ENCODE data around the gene HNRNPD. TPM values are rescaled to one million over a fixed set of nuclear protein-coding genes. Genes with fewer than 3 reads are reported as not detected.

The HNRNPD gene
- total and polyA plus RNA-seq, 2 of the 13 experiments (the other 11 are each of a cell fraction or from before 2014, with no cell fraction given) = 64.0 to 69.7 TPM

DNA sequence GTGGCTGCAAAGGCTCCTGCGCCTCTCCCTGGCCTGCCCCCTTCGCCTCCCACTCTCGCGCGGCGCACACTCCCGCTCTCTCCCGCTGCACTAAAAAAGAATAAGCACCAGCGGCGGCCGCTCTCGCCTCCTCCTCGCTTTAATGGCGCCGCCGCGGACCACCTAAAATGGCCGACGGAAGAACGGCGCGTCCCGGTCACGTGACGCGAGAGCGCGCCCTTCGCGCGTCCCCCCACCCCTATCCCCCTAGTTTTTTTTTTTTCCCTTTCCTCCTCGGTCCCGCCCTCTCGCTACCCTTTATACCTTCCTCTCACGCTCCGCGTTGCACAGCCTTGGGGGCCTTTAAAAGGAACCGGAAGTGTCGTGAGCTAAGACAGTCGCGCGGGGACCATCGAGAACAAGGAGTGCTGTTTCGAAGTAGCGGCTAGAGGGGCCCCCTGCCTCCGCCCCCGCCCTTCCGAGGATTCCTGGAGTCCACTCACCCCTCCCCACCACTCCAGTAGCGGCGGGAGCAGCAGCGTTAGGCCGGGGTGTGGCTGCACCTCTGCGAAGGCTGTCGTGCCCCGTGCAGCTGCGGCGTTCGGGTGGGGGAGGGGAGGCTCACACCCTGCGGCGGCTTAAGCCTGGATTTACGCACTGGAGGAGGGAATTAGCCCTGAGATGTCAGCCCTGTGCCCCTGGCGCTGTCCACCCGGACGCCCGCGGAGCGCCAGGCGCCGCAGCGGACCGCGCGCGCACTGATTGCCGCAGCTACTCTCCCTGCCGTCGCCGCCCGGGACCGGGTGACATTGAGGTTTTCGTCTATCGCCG, at the start of gene HNRNPD (continued):
- TF ChIP-seq, protein P1, sequence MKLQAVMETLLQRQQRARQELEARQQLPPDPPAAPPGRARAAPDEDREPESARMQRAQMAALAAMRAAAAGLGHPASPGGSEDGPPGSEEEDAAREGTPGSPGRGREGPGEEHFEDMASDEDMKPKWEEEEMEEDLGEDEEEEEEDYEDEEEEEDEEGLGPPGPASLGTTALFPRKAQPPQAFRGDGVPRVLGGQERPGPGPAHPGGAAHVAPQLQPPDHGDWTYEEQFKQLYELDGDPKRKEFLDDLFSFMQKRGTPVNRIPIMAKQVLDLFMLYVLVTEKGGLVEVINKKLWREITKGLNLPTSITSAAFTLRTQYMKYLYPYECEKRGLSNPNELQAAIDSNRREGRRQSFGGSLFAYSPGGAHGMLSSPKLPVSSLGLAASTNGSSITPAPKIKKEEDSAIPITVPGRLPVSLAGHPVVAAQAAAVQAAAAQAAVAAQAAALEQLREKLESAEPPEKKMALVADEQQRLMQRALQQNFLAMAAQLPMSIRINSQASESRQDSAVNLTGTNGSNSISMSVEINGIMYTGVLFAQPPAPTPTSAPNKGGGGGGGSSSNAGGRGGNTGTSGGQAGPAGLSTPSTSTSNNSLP (IDR thresholded peaks at IDR 0.05; ENCODE audit: low read depth, low read length) = peak; percentile 18; the same call in 1 of the 2 replicates
- TF ChIP-seq TGIF2 (CRISPR knock-in tag; IDR thresholded peaks at IDR 0.05) = no peak; the same call in 1 of the 2 replicates
- TF ChIP-seq ZKSCAN5 (CRISPR knock-in tag; IDR thresholded peaks at IDR 0.05) = no peak
- TF ChIP-seq, protein P2, sequence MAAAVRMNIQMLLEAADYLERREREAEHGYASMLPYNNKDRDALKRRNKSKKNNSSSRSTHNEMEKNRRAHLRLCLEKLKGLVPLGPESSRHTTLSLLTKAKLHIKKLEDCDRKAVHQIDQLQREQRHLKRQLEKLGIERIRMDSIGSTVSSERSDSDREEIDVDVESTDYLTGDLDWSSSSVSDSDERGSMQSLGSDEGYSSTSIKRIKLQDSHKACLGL (CRISPR knock-in tag; IDR thresholded peaks at IDR 0.05) = peak; percentile 74; the same call in 1 of the 2 replicates
- TF ChIP-seq SMARCE1 (IDR thresholded peaks at IDR 0.05; ENCODE audit: borderline replicate concordance) = no peak
- TF ChIP-seq, protein P3, sequence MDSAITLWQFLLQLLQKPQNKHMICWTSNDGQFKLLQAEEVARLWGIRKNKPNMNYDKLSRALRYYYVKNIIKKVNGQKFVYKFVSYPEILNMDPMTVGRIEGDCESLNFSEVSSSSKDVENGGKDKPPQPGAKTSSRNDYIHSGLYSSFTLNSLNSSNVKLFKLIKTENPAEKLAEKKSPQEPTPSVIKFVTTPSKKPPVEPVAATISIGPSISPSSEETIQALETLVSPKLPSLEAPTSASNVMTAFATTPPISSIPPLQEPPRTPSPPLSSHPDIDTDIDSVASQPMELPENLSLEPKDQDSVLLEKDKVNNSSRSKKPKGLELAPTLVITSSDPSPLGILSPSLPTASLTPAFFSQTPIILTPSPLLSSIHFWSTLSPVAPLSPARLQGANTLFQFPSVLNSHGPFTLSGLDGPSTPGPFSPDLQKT (CRISPR knock-in tag; IDR thresholded peaks at IDR 0.05; ENCODE audit: borderline replicate concordance) = no peak
- TF ChIP-seq, protein P4, sequence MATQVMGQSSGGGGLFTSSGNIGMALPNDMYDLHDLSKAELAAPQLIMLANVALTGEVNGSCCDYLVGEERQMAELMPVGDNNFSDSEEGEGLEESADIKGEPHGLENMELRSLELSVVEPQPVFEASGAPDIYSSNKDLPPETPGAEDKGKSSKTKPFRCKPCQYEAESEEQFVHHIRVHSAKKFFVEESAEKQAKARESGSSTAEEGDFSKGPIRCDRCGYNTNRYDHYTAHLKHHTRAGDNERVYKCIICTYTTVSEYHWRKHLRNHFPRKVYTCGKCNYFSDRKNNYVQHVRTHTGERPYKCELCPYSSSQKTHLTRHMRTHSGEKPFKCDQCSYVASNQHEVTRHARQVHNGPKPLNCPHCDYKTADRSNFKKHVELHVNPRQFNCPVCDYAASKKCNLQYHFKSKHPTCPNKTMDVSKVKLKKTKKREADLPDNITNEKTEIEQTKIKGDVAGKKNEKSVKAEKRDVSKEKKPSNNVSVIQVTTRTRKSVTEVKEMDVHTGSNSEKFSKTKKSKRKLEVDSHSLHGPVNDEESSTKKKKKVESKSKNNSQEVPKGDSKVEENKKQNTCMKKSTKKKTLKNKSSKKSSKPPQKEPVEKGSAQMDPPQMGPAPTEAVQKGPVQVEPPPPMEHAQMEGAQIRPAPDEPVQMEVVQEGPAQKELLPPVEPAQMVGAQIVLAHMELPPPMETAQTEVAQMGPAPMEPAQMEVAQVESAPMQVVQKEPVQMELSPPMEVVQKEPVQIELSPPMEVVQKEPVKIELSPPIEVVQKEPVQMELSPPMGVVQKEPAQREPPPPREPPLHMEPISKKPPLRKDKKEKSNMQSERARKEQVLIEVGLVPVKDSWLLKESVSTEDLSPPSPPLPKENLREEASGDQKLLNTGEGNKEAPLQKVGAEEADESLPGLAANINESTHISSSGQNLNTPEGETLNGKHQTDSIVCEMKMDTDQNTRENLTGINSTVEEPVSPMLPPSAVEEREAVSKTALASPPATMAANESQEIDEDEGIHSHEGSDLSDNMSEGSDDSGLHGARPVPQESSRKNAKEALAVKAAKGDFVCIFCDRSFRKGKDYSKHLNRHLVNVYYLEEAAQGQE (IDR thresholded peaks at IDR 0.05; ENCODE audit: borderline replicate concordance in 1 of 2, low read depth in 1 of 2, low read length in 2 of 2) = peak; percentile 10 to 76
- peak; percentile 56; the same call in 1 of the 2 replicates for TF ChIP-seq ZNF451 (CRISPR knock-in tag; IDR thresholded peaks at IDR 0.05)
- peak; percentile 79 for TF ChIP-seq AHR (CRISPR knock-in tag; IDR thresholded peaks at IDR 0.05)
- TF ChIP-seq HIVEP1 (CRISPR knock-in tag; IDR thresholded peaks at IDR 0.05) = peak; percentile 72
- TF ChIP-seq MBNL3 (CRISPR knock-in tag; conservative IDR thresholded peaks at IDR 0.05) = peak; percentile 91; the same call in 1 of the 2 replicates
- TF ChIP-seq, protein P5, sequence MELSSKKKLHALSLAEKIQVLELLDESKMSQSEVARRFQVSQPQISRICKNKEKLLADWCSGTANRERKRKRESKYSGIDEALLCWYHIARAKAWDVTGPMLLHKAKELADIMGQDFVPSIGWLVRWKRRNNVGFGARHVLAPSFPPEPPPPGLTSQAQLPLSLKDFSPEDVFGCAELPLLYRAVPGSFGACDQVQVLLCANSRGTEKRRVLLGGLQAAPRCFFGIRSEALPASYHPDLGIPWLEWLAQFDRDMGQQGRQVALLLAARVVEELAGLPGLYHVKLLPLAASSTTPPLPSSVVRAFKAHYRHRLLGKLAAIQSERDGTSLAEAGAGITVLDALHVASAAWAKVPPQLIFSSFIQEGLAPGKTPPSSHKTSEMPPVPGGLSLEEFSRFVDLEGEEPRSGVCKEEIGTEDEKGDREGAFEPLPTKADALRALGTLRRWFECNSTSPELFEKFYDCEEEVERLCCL (CRISPR knock-in tag; IDR thresholded peaks at IDR 0.05; ENCODE audit: borderline replicate concordance) = no peak
- TF ChIP-seq CEBPB (IDR thresholded peaks at IDR 0.05; ENCODE audit: borderline replicate concordance, low read depth, low read length) = no peak
- TF ChIP-seq ZNF850 (CRISPR knock-in tag; conservative IDR thresholded peaks at IDR 0.05) = 0 out of 2 replicates have a peak, but pooled peaks have one; percentile 45
- peak; percentile 97 for TF ChIP-seq ZNF501 (CRISPR knock-in tag; IDR thresholded peaks at IDR 0.05)
- peak; percentile 60; the same call in 1 of the 2 replicates for TF ChIP-seq ZBTB8A (CRISPR knock-in tag; IDR thresholded peaks at IDR 0.05; ENCODE audit: borderline replicate concordance, low read depth)
- TF ChIP-seq POGZ (CRISPR knock-in tag; IDR thresholded peaks at IDR 0.05) = peak; percentile 90
- TF ChIP-seq GTF3A (CRISPR knock-in tag; conservative IDR thresholded peaks at IDR 0.05) = peak; percentile 92
- no peak for TF ChIP-seq ZNF766 (CRISPR knock-in tag; IDR thresholded peaks at IDR 0.05; ENCODE audit: borderline replicate concordance)

All from HepG2 (cell line).